ENCODE data around the gene GALNT5. TPM values are rescaled to one million over a fixed set of nuclear protein-coding genes. Genes with fewer than 3 reads are reported as not detected.

The GALNT5 gene
- polyA plus RNA-seq, 1 donor (not counting 4 experiments of a cell fraction or from before 2014, with no cell fraction given) = 8.3 TPM

GRCh38 chr2:157362627-157363026 lies 105.1 kb downstream of the GALNT5 start:
- H3K9me3 ChIP-seq (ENCODE audit: control insufficient read depth, low read depth, low read length) = no peaks in the 10 kb centered on the region
- FAIRE-seq = no peak

GRCh38 chr2:157363612-157364101 lies 106.2 kb downstream of the GALNT5 start:
- no peaks in the 10 kb centered on the region for H3K27me3 ChIP-seq (ENCODE audit: control insufficient read depth, extremely low read depth, insufficient read depth, low read length)
- DNase-seq (ENCODE audit: low read depth, low spot score) = no peak
- dilution Hi-C loops (cut with MboI; ENCODE audit: extremely low pct_ligation_motif_present, low sequenced_read_pairs) = no loop called here
- TF ChIP-seq CTCF (optimal IDR thresholded peaks at IDR 0.05 in 1 of 3, IDR thresholded peaks at IDR 0.05 in 1 of 3, conservative IDR thresholded peaks at IDR 0.05 in 1 of 3; ENCODE audit: extremely low read depth in 1 of 3, insufficient read depth in 2 of 3, low read length in 3 of 3) (no peak), EZH2 (IDR thresholded peaks at IDR 0.05; ENCODE audit: low read length) (no peak)
- FAIRE-seq = no peak
- H3K36me3 ChIP-seq (ENCODE audit: control insufficient read depth in 2 of 2, extremely low read depth in 1 of 2, insufficient read depth in 2 of 2, low read length in 2 of 2) = no peaks in the 10 kb centered on the region
- no peaks in the 10 kb centered on the region for H3K4me1 ChIP-seq (ENCODE audit: control insufficient read depth, extremely low read depth, insufficient read depth, low read length)
- no peaks in the 10 kb centered on the region for H3K9me3 ChIP-seq (ENCODE audit: control insufficient read depth, low read depth, low read length)
- H3K4me2 ChIP-seq (ENCODE audit: control insufficient read depth, extremely low read depth, insufficient read depth, low read depth, low read length) = no peak overlapping the region
- no peak overlapping the region for H3K4me3 ChIP-seq (ENCODE audit: control insufficient read depth in 2 of 3, extremely low read depth in 1 of 3, insufficient read depth in 2 of 3, low read depth in 1 of 3, low read length in 3 of 3)
- H3K9me1 ChIP-seq (ENCODE audit: control insufficient read depth, extremely low read depth, insufficient read depth, low read length) = no peaks in the 10 kb centered on the region
- no peaks in the 10 kb centered on the region for H4K20me1 ChIP-seq (ENCODE audit: control insufficient read depth, extremely low read depth, insufficient read depth, low read length)
- H2AFZ ChIP-seq (ENCODE audit: control insufficient read depth, low read length) = no peak overlapping the region
- H3K9ac ChIP-seq (ENCODE audit: control insufficient read depth, extremely low read depth, insufficient read depth, low read length) = no peak overlapping the region
- no peaks in the 10 kb centered on the region for H3K79me2 ChIP-seq (ENCODE audit: control insufficient read depth, insufficient read depth, low read length)
- H3K27ac ChIP-seq (ENCODE audit: control insufficient read depth, insufficient read depth, low read length) = no peak overlapping the region

More at GRCh38 chr2:157362627-157363026, 105.1 kb downstream of the GALNT5 start:
- dilution Hi-C loops (cut with MboI; ENCODE audit: extremely low pct_ligation_motif_present, low sequenced_read_pairs) = no loop called here
- Histone ChIP-seq H3K9ac (ENCODE audit: control insufficient read depth, extremely low read depth, insufficient read depth, low read length) (no peak overlapping the region), H3K9me1 (ENCODE audit: control insufficient read depth, extremely low read depth, insufficient read depth, low read length) (no peaks in the 10 kb centered on the region), H2AFZ (ENCODE audit: control insufficient read depth, low read length) (no peak overlapping the region), H3K36me3 (ENCODE audit: control insufficient read depth in 2 of 2, extremely low read depth in 1 of 2, insufficient read depth in 2 of 2, low read length in 2 of 2) (no peaks in the 10 kb centered on the region), H3K27me3 (ENCODE audit: control insufficient read depth, extremely low read depth, insufficient read depth, low read length) (no peaks in the 10 kb centered on the region), H3K4me1 (ENCODE audit: control insufficient read depth, extremely low read depth, insufficient read depth, low read length) (no peaks in the 10 kb centered on the region), H3K27ac (ENCODE audit: control insufficient read depth, insufficient read depth, low read length) (no peak overlapping the region), H3K4me3 (ENCODE audit: control insufficient read depth in 2 of 3, extremely low read depth in 1 of 3, insufficient read depth in 2 of 3, low read depth in 1 of 3, low read length in 3 of 3) (no peak overlapping the region), H3K4me2 (ENCODE audit: control insufficient read depth, extremely low read depth, insufficient read depth, low read depth, low read length) (no peak overlapping the region), H4K20me1 (ENCODE audit: control insufficient read depth, extremely low read depth, insufficient read depth, low read length) (no peaks in the 10 kb centered on the region), H3K79me2 (ENCODE audit: control insufficient read depth, insufficient read depth, low read length) (no peaks in the 10 kb centered on the region)
- TF ChIP-seq CTCF (optimal IDR thresholded peaks at IDR 0.05 in 1 of 3, IDR thresholded peaks at IDR 0.05 in 1 of 3, conservative IDR thresholded peaks at IDR 0.05 in 1 of 3; ENCODE audit: extremely low read depth in 1 of 3, insufficient read depth in 2 of 3, low read length in 3 of 3) (no peak), EZH2 (IDR thresholded peaks at IDR 0.05; ENCODE audit: low read length) (no peak)
- no peak for DNase-seq (ENCODE audit: low read depth, low spot score)

Other genes with a start within 250 kb of the GALNT5 start
- not detected in 3 replicates for gene ERMN, start 68.1 kb downstream of the GALNT5 start, polyA plus RNA-seq
- 0.06 to 0.21 TPM in 2 of 3 replicates, not detected in the other for gene CYTIP, start 186.4 kb downstream of the GALNT5 start, polyA plus RNA-seq